Effector memory CD4-positive, alpha-beta T cell (primary cell): Measurements from ENCODE around the gene PDE4B.

Source experiments
- DNase-seq, 3 donors: peaks; one replicate each; pipeline ENCODE4 v3.0.0-alpha.2; 2020
- H3K27ac ChIP-seq: 2 replicates; pipeline ENCODE4 v1.7.0; 2013; ENCODE audit warnings: mild to moderate bottlenecking, low read length, moderate library complexity; ENCODE audit not compliant: insufficient read depth, poor library complexity, severe bottlenecking
- H3K27me3 ChIP-seq: replicated peaks from 2 replicates; pipeline ENCODE4 v1.7.0; 2013; ENCODE audit warnings: mild to moderate bottlenecking, low read length; ENCODE audit not compliant: insufficient read depth, control insufficient read depth, poor library complexity, severe bottlenecking
- H3K36me3 ChIP-seq: 2 replicates; pipeline ENCODE4 v1.7.0; 2013; ENCODE audit warnings: mild to moderate bottlenecking, low read length, moderate library complexity; ENCODE audit not compliant: control insufficient read depth, insufficient read depth
- H3K4me1 ChIP-seq: 2 replicates; pipeline ENCODE4 v1.7.0; 2013; ENCODE audit warnings: low read length, mild to moderate bottlenecking; ENCODE audit not compliant: control insufficient read depth, insufficient read depth, poor library complexity, severe bottlenecking
- H3K4me3 ChIP-seq: 2 replicates; pipeline ENCODE4 v1.7.0; 2013; ENCODE audit warnings: low read length, low read depth, mild to moderate bottlenecking; ENCODE audit not compliant: insufficient read depth, poor library complexity, severe bottlenecking
- H3K9me3 ChIP-seq: 2 replicates; pipeline ENCODE4 v1.7.0; 2013; ENCODE audit warnings: mild to moderate bottlenecking, low read length, moderate library complexity; ENCODE audit not compliant: control insufficient read depth

PDE4B gene

GRCh38 chr1:66381621-66382275 is 589.1 kb downstream of the PDE4B start:
- Histone ChIP-seq H3K27me3 (no peaks in the 10 kb centered on the region), H3K27ac (no peak overlapping the region), H3K36me3 (no peaks in the 10 kb centered on the region), H3K4me1 (peaks cover 2% of the 10 kb centered on the region), H3K4me3 (no peak overlapping the region), H3K9me3 (no peaks in the 10 kb centered on the region)
- DNase-seq = no peak

DNA sequence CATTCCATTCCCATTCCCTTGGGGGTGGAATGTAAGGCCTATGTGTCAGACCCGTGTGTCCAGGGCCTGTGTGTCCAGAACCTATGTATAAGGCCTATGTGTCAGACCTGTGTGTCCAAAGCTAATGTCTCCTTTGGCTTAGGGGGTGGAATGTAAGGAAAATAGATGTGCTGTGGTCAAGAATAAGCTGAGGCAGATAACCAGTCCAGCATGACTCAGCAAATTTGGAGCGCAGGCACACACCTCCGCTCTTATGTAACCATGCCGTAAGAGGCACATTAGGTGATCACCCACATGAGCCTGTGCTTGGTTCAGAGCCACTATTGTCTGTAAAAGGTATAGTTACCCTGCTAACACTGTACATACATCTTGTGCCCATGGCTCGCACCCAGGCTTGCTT is 590.5 kb downstream of the PDE4B start:
- no peaks in the 10 kb centered on the region for H3K36me3 ChIP-seq
- H3K27me3 ChIP-seq = no peaks in the 10 kb centered on the region
- H3K27ac ChIP-seq = no peak overlapping the region
- DNase-seq = no peak
- no peaks in the 10 kb centered on the region for H3K9me3 ChIP-seq
- H3K4me3 ChIP-seq = no peak overlapping the region
- peaks cover 2% of the 10 kb centered on the region for H3K4me1 ChIP-seq

DNA sequence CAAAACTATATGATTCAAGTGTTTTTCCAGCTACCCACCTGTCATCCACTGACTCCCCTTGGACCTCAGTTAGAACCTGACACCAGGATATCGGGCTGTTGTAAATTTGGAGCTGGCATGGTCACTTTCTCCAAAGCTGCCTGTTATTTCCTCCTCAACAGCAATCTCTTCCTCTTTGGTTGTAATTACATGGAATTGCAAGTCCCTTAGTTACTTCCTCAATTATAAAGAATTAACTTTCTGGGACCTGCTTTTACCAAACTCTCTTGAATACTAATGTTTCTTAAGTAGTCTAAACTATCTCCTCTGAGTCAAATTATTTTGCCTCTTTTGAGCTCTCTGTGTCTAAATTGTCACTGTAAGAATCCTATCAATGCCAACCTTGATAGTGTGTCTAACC is 590.9 kb downstream of the PDE4B start:
- DNase-seq = no peak
- Histone ChIP-seq H3K27me3 (no peaks in the 10 kb centered on the region), H3K9me3 (no peaks in the 10 kb centered on the region), H3K4me1 (peaks cover 2% of the 10 kb centered on the region), H3K36me3 (no peaks in the 10 kb centered on the region), H3K4me3 (no peak overlapping the region), H3K27ac (no peak overlapping the region)

- Histone ChIP-seq H3K27ac (no peak overlapping the region), H3K27me3 (no peaks in the 10 kb centered on the region), H3K4me1 (peaks cover 2% of the 10 kb centered on the region), H3K4me3 (no peak overlapping the region), H3K36me3 (no peaks in the 10 kb centered on the region), H3K9me3 (no peaks in the 10 kb centered on the region)
- DNase-seq = no peak
Measured at GRCh38 chr1:66384258-66384921, 591.7 kb downstream of the PDE4B start.

DNA sequence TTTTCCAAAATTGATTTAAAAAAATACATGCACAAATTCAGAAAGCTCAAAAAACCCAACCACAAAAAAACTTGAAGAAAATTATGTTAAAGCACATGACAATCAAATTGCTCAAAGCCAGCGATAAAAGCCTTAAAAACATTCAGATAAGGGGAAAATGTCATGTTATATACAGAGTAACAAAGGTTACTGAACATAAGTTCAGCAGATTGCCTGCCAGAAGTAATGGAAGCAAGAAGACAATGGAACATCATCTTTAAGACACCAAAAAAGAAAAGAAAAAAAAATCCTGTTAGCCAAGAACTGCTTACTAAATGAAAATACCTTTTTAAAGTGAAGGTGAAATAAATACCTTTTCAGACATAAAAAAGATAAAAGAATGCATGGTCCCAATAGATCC is 594.0 kb downstream of the PDE4B start:
- Histone ChIP-seq H3K36me3 (no peaks in the 10 kb centered on the region), H3K4me3 (no peak overlapping the region), H3K27me3 (no peaks in the 10 kb centered on the region), H3K27ac (no peak overlapping the region), H3K4me1 (peaks cover 2% of the 10 kb centered on the region), H3K9me3 (no peaks in the 10 kb centered on the region)
- no peak for DNase-seq

GRCh38 chr1:66388913-66389312 is 596.2 kb downstream of the PDE4B start:
- H3K27me3 ChIP-seq = no peaks in the 10 kb centered on the region
- H3K36me3 ChIP-seq = no peaks in the 10 kb centered on the region
- no peak overlapping the region for H3K27ac ChIP-seq
- no peaks in the 10 kb centered on the region for H3K4me1 ChIP-seq
- no peak for DNase-seq
- H3K4me3 ChIP-seq = no peak overlapping the region
- no peaks in the 10 kb centered on the region for H3K9me3 ChIP-seq

DNA sequence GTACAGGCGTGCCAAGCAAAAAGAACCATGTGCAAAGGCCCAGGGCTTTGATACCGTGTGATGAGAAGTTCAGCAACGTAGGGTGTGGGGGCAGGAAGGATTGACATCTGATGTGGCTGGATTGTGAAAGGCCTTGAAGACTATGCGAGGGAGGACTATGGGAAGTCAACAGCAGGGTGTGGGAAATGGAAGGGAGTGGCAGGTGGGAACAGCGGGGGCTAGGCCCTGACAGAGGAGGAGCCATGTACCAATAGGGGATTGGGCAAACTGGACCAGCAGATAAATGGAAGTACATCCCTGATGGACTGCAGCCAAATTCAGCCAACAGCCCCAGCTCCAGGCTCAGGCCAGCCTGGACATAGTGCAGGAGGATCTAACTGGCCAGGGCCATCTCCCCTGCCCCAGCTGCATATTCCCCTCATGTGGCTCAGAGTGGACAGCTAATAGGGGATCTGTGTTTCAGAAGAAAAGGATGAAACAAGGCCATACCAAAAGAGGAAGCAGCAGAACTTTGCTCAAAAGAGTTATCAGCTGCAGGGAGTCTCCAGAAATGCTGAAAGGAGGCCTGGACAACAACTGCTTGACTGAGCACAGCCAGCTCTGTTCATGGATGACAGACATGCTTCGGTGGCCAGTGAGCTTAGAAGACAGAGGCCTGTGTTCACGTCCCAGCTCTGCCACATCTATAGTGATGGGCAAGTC is 601.0 kb downstream of the PDE4B start:
- no peak overlapping the region for H3K4me3 ChIP-seq
- no peak overlapping the region for H3K27ac ChIP-seq
- H3K4me1 ChIP-seq = no peaks in the 10 kb centered on the region
- no peaks in the 10 kb centered on the region for H3K9me3 ChIP-seq
- DNase-seq = no peak
- H3K27me3 ChIP-seq = no peaks in the 10 kb centered on the region
- H3K36me3 ChIP-seq = no peaks in the 10 kb centered on the region

DNA sequence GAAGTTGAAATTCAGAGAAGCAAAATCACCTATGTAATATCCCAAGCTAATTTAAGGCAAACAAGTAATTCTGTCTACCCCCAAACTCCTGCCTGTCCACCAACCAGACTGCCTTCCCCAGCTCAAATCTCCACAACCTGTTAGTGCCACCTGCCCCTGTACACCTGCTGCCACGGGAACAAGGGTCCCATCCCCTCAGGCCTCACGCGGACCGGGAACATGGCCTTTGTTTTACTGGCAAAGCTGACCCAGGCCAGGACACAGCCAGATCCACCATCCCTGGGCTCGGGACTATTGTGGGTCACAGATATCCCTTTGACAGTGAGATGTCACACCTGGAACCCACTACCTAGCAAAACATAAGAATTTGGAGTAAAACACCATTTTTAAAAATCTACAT is 601.9 kb downstream of the PDE4B start:
- H3K4me1 ChIP-seq = no peaks in the 10 kb centered on the region
- H3K4me3 ChIP-seq = no peak overlapping the region
- H3K36me3 ChIP-seq = no peaks in the 10 kb centered on the region
- H3K27ac ChIP-seq = no peak overlapping the region
- DNase-seq = no peak
- no peaks in the 10 kb centered on the region for H3K9me3 ChIP-seq
- H3K27me3 ChIP-seq = no peaks in the 10 kb centered on the region

GRCh38 chr1:66395202-66396061 is 602.7 kb downstream of the PDE4B start:
- no peaks in the 10 kb centered on the region for H3K4me1 ChIP-seq

More at GRCh38 chr1:66395202-66396061, 602.7 kb downstream of the PDE4B start:
- DNase-seq = no peak
- Histone ChIP-seq H3K9me3 (no peaks in the 10 kb centered on the region), H3K36me3 (no peaks in the 10 kb centered on the region), H3K27me3 (no peaks in the 10 kb centered on the region), H3K27ac (no peak overlapping the region), H3K4me3 (no peak overlapping the region)
